HG03039 (cell line): ENCODE measurements around the gene PCP2.
"Not testable (repeated sequence)": the region's sequence is repeated elsewhere in the genome, so short reads cannot be mapped to it uniquely, and the experiment has no call there.

Experiments used
- ATAC-seq: cut with Tn5 transposase; IDR thresholded peaks from one replicate; pipeline ENCODE4 v1.9.1; 2021; ENCODE audit warnings: mild to moderate bottlenecking, moderate library complexity; ENCODE audit not compliant: unreplicated experiment

The PCP2 gene

GRCh38 chr19:7662657-7663056 lies 29.1 kb upstream of the PCP2 start:
- ATAC-seq: no peak

- ATAC-seq: no peak
These were observed 28.4 kb upstream of the PCP2 start for GRCh38 chr19:7661744-7662538.

GRCh38 chr19:7658219-7658686 lies 24.7 kb upstream of the PCP2 start:
- no peak for ATAC-seq

- ATAC-seq: no peak
These were observed 23.7 kb upstream of the PCP2 start for GRCh38 chr19:7657131-7657751.

- no peak for ATAC-seq
These were observed 22.1 kb upstream of the PCP2 start for GRCh38 chr19:7655581-7655980.

GRCh38 chr19:7654401-7654800 lies 20.9 kb upstream of the PCP2 start:
- ATAC-seq: no peak

GRCh38 chr19:7652061-7652641 lies 18.6 kb upstream of the PCP2 start:
- no peak for ATAC-seq

- no peak for ATAC-seq
These were observed 16.6 kb upstream of the PCP2 start for GRCh38 chr19:7650148-7650547.

- no peak for ATAC-seq
These were observed 14.9 kb upstream of the PCP2 start for GRCh38 chr19:7648265-7649014.

- ATAC-seq: no peak
These were observed 13.6 kb upstream of the PCP2 start for GRCh38 chr19:7647156-7647555.

GRCh38 chr19:7646426-7646700 lies 12.8 kb upstream of the PCP2 start:
- ATAC-seq: no peak

- no peak for ATAC-seq
These were observed 12.3 kb upstream of the PCP2 start for GRCh38 chr19:7645656-7646425.

- ATAC-seq: no peak
These were observed 11.6 kb upstream of the PCP2 start for GRCh38 chr19:7645163-7645562.

- ATAC-seq: no peak
These were observed 11.0 kb upstream of the PCP2 start for GRCh38 chr19:7644550-7644877.

GRCh38 chr19:7643629-7644549 lies 10.4 kb upstream of the PCP2 start:
- ATAC-seq: not testable (repeated sequence)

- no peak for ATAC-seq
These were observed 9.5 kb upstream of the PCP2 start for GRCh38 chr19:7643031-7643415.

GRCh38 chr19:7642295-7643030 lies 8.9 kb upstream of the PCP2 start:
- ATAC-seq: no peak

- no peak for ATAC-seq
These were observed 8.1 kb upstream of the PCP2 start for GRCh38 chr19:7641290-7642276.
